Naive thymus-derived CD4-positive, alpha-beta T cell (primary cell): Measurements from ENCODE around the gene NDE1. TPM values are rescaled to one million over a fixed set of nuclear protein-coding genes. Genes with fewer than 3 reads are reported as not detected.
"Not testable (repeated sequence)": the region's sequence is repeated elsewhere in the genome, so short reads cannot be mapped to it uniquely, and the experiment has no call there.

Experiments
- ATAC-seq: fragments of 150-1000 bp; cut with Tn5 transposase; 2 replicates; pipeline ENCODE4 v1.10.0; 2021; ENCODE audit warnings: mild to moderate bottlenecking, moderate library complexity
- CTCF ChIA-PET: fragments of 350-600 bp; sonication (Branson Sonifier 250); formaldehyde crosslinking; loops from one replicate; lab custom pipeline; 2021; ENCODE audit warnings: antibody characterized with exemption; lab: Charles Lee
- POLR2A ChIA-PET: fragments of 350-600 bp; sonication (Branson Sonifier 250); formaldehyde crosslinking; loops from one replicate; lab custom pipeline; 2021; ENCODE audit warnings: antibody characterized with exemption, inconsistent platforms; lab: Charles Lee
- DNase-seq, 9 donors: peaks; one replicate each; pipeline versions ENCODE4 v3.0.0 to v3.0.0-alpha.2; 2020 to 2022; ENCODE audit warnings: mixed read lengths in 1 of 9
- H3K27ac ChIP-seq: one replicate; pipeline ENCODE4 v1.7.0; 2013; ENCODE audit warnings: mild to moderate bottlenecking, low read depth, low read length, moderate library complexity
- H3K27me3 ChIP-seq, 2 donors: one replicate each; pipeline ENCODE4 v1.7.0; 2013; ENCODE audit warnings: low read length in 2 of 2, mild to moderate bottlenecking in 2 of 2, moderate library complexity in 2 of 2; ENCODE audit not compliant: control insufficient read depth in 2 of 2, insufficient read depth in 2 of 2
- H3K36me3 ChIP-seq, 3 experiments: 1 replicate in 2 of 3; 2 replicates in 1 of 3; pipeline ENCODE4 v1.7.0; 2013; ENCODE audit warnings: low read length in 3 of 3, mild to moderate bottlenecking in 3 of 3, moderate library complexity in 1 of 3; ENCODE audit not compliant: insufficient read depth in 3 of 3, control insufficient read depth in 2 of 3
- H3K4me1 ChIP-seq, 2 donors: one replicate each; pipeline ENCODE4 v1.7.0; 2013; ENCODE audit warnings: low read length in 2 of 2, mild to moderate bottlenecking in 2 of 2, moderate library complexity in 1 of 2; ENCODE audit not compliant: control insufficient read depth in 2 of 2, insufficient read depth in 2 of 2
- H3K4me3 ChIP-seq: 2 replicates; pipeline ENCODE4 v1.7.0; 2013; ENCODE audit warnings: mild to moderate bottlenecking, low read length
- H3K9me3 ChIP-seq, 3 experiments: 1 replicate in 2 of 3; 2 replicates in 1 of 3; pipeline ENCODE4 v1.7.0; 2013; ENCODE audit warnings: low read length in 3 of 3; ENCODE audit not compliant: control insufficient read depth in 2 of 3
- H3K27ac Mint-ChIP-seq, 9 donors: one replicate each; pipeline ENCODE4 v1.8.0; 2020 to 2022; ENCODE audit warnings: mixed read lengths in 9 of 9, mild to moderate bottlenecking in 8 of 9, moderate library complexity in 5 of 9, inconsistent platforms in 2 of 9
- H3K27me3 Mint-ChIP-seq, 5 donors: one replicate each; pipeline ENCODE4 v1.8.0; 2021 to 2022; ENCODE audit warnings: mixed read lengths in 5 of 5, mild to moderate bottlenecking in 1 of 5
- H3K36me3 Mint-ChIP-seq, 5 donors: one replicate each; pipeline ENCODE4 v1.8.0; 2020 to 2022; ENCODE audit warnings: mixed read lengths in 5 of 5, mild to moderate bottlenecking in 3 of 5, inconsistent platforms in 1 of 5
- H3K4me1 Mint-ChIP-seq, 7 donors: one replicate each; pipeline ENCODE4 v1.8.0; 2020 to 2022; ENCODE audit warnings: mixed read lengths in 7 of 7, mild to moderate bottlenecking in 3 of 7, inconsistent platforms in 1 of 7
- H3K4me3 Mint-ChIP-seq, 10 donors: one replicate each; pipeline ENCODE4 v1.8.0; 2020 to 2022; ENCODE audit warnings: mild to moderate bottlenecking in 10 of 10, mixed read lengths in 10 of 10, moderate library complexity in 6 of 10, inconsistent platforms in 2 of 10
- H3K9me3 Mint-ChIP-seq, 11 donors: one replicate each; pipeline ENCODE4 v1.8.0; 2020 to 2022; ENCODE audit warnings: mixed read lengths in 11 of 11, mild to moderate bottlenecking in 4 of 11, inconsistent platforms in 1 of 11, moderate library complexity in 1 of 11
- intact Hi-C, 2 donors: fragments of 100-400 bp; cut with micrococcal nuclease; formaldehyde crosslinking; loops; one replicate each; pipeline ENCODE4 v1.15.1; 2023
- polyA plus RNA-seq, 2 donors: library from polyadenylated mRNA; unstranded; fragments of 300-500 nt; fragmentation: Illumina TruSeq; gene quantifications; one replicate each; pipeline ENCODE4 v1.2.3, GENCODE V29; 2021
- total RNA-seq, 6 experiments: library from RNA in 5 of 6; stranded (reverse) in 5 of 6; gene quantifications; 1 replicate in 5 of 6; 2 replicates in 1 of 6; pipeline ENCODE4 v1.2.3 and lab custom pipeline; 2021 to 2026

Gene NDE1
- total and polyA plus RNA-seq, 7 experiments from 2014 or later, result 34.9 to 128 (median 101) TPM

DNA sequence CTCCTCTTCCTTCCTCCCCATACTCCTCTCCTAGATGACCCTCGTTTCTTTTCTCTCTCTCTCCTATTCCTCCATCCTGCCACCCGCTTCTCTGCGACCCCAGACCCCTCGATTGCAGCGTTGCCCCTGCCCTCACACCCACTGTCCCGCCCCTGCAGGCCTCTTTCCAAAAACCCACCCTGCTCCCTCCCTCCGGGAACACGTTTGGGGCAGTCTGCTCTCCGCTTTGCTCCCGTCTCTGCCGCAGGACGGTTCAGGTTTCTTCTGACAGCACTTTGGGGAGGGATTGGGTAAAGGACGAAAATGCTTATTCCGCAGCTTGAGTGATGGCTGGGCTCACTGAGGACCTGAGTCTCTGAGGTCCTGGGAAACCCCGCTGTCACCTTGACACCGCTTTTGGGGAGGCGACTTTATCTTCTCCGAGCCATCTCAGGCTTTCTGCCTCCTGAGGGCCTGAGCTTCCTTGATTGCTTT is 690 bp downstream of the NDE1 start:
- H3K4me1 Mint-ChIP-seq, result peaks cover 10 to 37% (median 35%) of the 10 kb centered on the region in 7 donors

GRCh38 chr16:15652293-15653001 is 2.4 kb downstream of the NDE1 start:
- H3K9me3 Mint-ChIP-seq, result peaks cover 0 to 3% (median 0%) of the 10 kb centered on the region in 11 donors
- POLR2A ChIA-PET, result interaction anchor here (0.5 to 4.7 kb wide), 5 partner anchors 9 to 62 kb away, joined by 3 to 33 read pairs (median 6); partner anchors contain the start of gene MARF1
- Histone ChIP-seq H3K4me1 (peaks cover 7 to 14% of the 10 kb centered on the region in 2 donors), H3K36me3 (peaks cover 0 to 22% (median 0%) of the 10 kb centered on the region in 3 experiments), H3K27ac (peak overlapping the region; percentile 29), H3K9me3 (no peaks in the 10 kb centered on the region), H3K27me3 (no peaks in the 10 kb centered on the region), H3K4me3 (no peak overlapping the region)
- peaks cover 11 to 53% (median 41%) of the 10 kb centered on the region in 7 donors for H3K4me1 Mint-ChIP-seq
- ATAC-seq, result no peak
- intact Hi-C loops, result no loop called here
- peaks cover 0 to 17% (median 13%) of the 10 kb centered on the region in 5 donors for H3K36me3 Mint-ChIP-seq
- H3K27ac Mint-ChIP-seq, result peak overlapping the region in 8 of 9 donors; percentile 26 to 98 (median 74)
- peaks cover 0 to 2% (median 0%) of the 10 kb centered on the region in 5 donors for H3K27me3 Mint-ChIP-seq
- CTCF ChIA-PET, result interaction anchor here (2.8 kb wide), 1 partner anchor 10 kb away, joined by 7 read pairs; the partner anchor contains the start of gene MARF1
- no peak for DNase-seq
- H3K4me3 Mint-ChIP-seq, result peak overlapping the region; percentile 56 to 100 (median 99)

More for the DNA sequence above, 690 bp downstream of the NDE1 start:
- ATAC-seq (peak; percentile 39), DNase-seq (peak in 5 of 9 donors; percentile 6 to 63 (median 24))
- Histone ChIP-seq H3K4me1 (peaks cover 7 to 14% of the 10 kb centered on the region in 2 donors), H3K27ac (peak overlapping the region; percentile 98), H3K27me3 (no peaks in the 10 kb centered on the region), H3K4me3 (peak overlapping the region; percentile 84), H3K36me3 (peaks cover 0 to 22% (median 0%) of the 10 kb centered on the region in 3 experiments), H3K9me3 (no peaks in the 10 kb centered on the region)
- intact Hi-C loops, result loop anchor here (1.0 kb wide), 5 partner anchors 7 to 59 kb away; partner anchors contain the start of gene MARF1 (in 1 of the 2)
- ChIA-PET POLR2A (interaction anchor here (0.6 to 4.7 kb wide), 10 partner anchors 8 to 111 kb away, joined by 3 to 33 read pairs (median 4); partner anchors contain the start of gene MARF1), CTCF (interaction anchor here (0.9 kb wide), 1 partner anchor 10 kb away, joined by 6 read pairs; no protein-coding TSS in a partner anchor)
- H3K27me3 Mint-ChIP-seq, result peaks cover 0 to 2% (median 0%) of the 10 kb centered on the region in 5 donors
- peak overlapping the region; percentile 98 to 100 (median 99) for H3K4me3 Mint-ChIP-seq
- H3K36me3 Mint-ChIP-seq, result peaks cover 0 to 8% (median 6%) of the 10 kb centered on the region in 5 donors
- peaks cover 0 to 3% (median 0%) of the 10 kb centered on the region in 11 donors for H3K9me3 Mint-ChIP-seq
- H3K27ac Mint-ChIP-seq, result peak overlapping the region; percentile 93 to 99 (median 99)

DNA sequence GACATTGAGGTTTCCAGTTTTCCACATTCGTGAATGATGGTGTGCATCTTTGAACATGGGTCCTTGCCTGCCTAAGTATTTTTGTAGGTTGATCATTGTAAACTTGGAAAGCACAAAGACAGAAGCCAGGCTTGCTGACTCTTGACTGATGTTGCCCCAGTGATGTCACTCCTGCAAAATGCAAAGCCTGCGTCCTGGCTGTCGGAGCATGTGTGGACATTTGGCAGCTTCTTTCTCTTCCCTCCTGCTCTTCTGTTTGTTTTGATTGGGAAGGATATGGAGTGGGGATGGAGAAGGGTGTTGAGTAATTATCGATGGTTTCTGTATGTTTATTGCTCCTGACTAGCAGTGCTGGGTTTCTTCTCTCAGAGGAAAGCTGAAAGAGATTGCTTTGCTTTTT is 3.2 kb downstream of the NDE1 start:
- Mint-ChIP-seq H3K27ac (peak overlapping the region in 7 of 9 donors; percentile 55 to 98 (median 76)), H3K4me1 (peaks cover 16 to 60% (median 47%) of the 10 kb centered on the region in 7 donors), H3K9me3 (peaks cover 0 to 3% (median 0%) of the 10 kb centered on the region in 11 donors), H3K27me3 (peaks cover 0 to 2% (median 0%) of the 10 kb centered on the region in 5 donors), H3K4me3 (peak overlapping the region; percentile 16 to 100 (median 98)), H3K36me3 (peaks cover 0 to 22% (median 13%) of the 10 kb centered on the region in 5 donors)
- no peak overlapping the region for H3K4me3 ChIP-seq
- ChIA-PET POLR2A (interaction anchor here (0.5 to 4.7 kb wide), 5 partner anchors 10 to 53 kb away, joined by 3 to 33 read pairs (median 6); partner anchors contain the start of gene MARF1), CTCF (interaction anchor here (2.8 kb wide), 1 partner anchor 11 kb away, joined by 7 read pairs; the partner anchor contains the start of gene MARF1)
- DNase-seq, result no peak
- intact Hi-C loops, result no loop called here
- H3K4me1 ChIP-seq, result peaks cover 7 to 18% of the 10 kb centered on the region in 2 donors
- ATAC-seq, result no peak
- no peak overlapping the region for H3K27ac ChIP-seq
- H3K36me3 ChIP-seq, result peaks cover 0 to 22% (median 0%) of the 10 kb centered on the region in 3 experiments
- H3K27me3 ChIP-seq, result no peaks in the 10 kb centered on the region
- no peaks in the 10 kb centered on the region for H3K9me3 ChIP-seq

DNA sequence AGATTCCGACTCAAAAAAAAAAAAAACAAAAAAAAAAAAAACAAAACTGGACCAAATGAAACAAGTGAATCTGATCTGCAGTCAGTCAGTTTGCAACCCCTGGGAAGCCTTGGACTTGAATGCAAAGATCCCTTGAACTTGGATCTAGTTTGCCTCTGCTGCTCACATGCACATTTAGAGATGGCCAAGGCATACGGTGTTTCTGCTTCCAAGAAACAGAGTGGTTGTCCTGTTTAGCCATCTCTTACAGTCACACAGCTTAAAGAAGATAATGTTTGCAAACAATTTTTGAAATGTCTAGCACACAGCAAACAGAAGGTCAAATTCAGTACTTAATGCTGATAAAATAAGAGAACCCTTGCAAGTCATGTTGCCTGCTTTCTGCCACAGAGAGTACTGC is 4.5 kb downstream of the NDE1 start:
- DNase-seq, result no peak
- ATAC-seq, result no peak
- H3K4me3 ChIP-seq, result no peak overlapping the region
- no peak overlapping the region for H3K4me3 Mint-ChIP-seq
- peaks cover 0 to 2% (median 0%) of the 10 kb centered on the region in 5 donors for H3K27me3 Mint-ChIP-seq
- peaks cover 0 to 22% (median 0%) of the 10 kb centered on the region in 3 experiments for H3K36me3 ChIP-seq
- H3K27ac ChIP-seq, result no peak overlapping the region
- intact Hi-C loops, result no loop called here
- H3K4me1 Mint-ChIP-seq, result peaks cover 22 to 74% (median 55%) of the 10 kb centered on the region in 7 donors
- H3K27me3 ChIP-seq, result no peaks in the 10 kb centered on the region
- no peaks in the 10 kb centered on the region for H3K9me3 ChIP-seq
- H3K4me1 ChIP-seq, result peaks cover 12 to 22% of the 10 kb centered on the region in 2 donors
- ChIA-PET POLR2A (interaction anchor here (4.7 kb wide), 1 partner anchor 12 kb away, joined by 33 read pairs; the partner anchor contains the start of gene MARF1), CTCF (interaction anchor here (0.5 to 2.8 kb wide), 2 partner anchors 12 to 297 kb away, joined by 3 to 7 read pairs; partner anchors contain the start of gene MARF1)
- peaks cover 0 to 3% (median 0%) of the 10 kb centered on the region in 11 donors for H3K9me3 Mint-ChIP-seq
- H3K27ac Mint-ChIP-seq, result peak overlapping the region in 2 of 9 donors; percentile 38 to 63
- peaks cover 0 to 24% (median 13%) of the 10 kb centered on the region in 5 donors for H3K36me3 Mint-ChIP-seq

DNA sequence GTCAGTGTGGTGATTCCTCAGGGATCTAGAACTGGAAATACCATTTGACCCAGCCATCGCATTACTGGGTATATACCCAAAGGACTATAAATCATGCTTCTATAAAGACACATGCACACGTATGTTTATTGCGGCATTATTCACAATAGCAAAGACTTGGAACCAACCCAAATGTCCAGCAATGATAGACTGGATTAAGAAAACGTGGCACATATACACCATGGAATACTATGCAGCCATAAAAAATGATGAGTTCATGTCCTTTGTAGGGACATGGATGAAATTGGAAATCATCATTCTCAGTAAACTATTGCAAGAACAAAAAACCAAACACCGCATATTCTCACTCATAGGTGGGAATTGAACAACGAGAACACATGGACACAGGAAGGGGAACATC is 5.5 kb downstream of the NDE1 start:
- CTCF ChIA-PET, POLR2A ChIA-PET, ATAC-seq: not testable (repeated sequence)

DNA sequence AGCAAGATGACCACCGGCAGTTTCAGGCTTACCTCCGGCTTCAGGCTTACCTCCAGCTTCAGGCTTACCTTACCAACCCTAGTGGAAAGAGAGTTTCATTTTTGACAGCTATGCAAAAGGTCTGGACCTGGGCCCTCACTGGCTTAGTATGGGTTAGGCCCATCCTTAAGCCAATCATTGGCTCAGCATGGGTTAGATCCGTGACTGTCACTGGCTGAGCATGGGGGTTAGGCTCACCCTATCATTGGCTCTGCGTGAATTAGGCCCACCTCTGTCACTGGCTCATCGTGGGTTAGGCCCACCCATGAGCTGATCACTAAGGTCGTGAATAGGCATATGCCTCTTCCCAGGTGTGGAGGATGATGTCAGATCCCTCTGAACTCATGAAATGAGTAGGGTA is 8.1 kb downstream of the NDE1 start:
- ChIA-PET CTCF (interaction anchor here (0.8 kb wide), 1 partner anchor 13 kb away, joined by 4 read pairs; no protein-coding TSS in a partner anchor), POLR2A (interaction anchor here (0.8 to 5.4 kb wide), 5 partner anchors 10 to 22 kb away, joined by 3 to 49 read pairs (median 8); partner anchors contain the start of gene MARF1)
- ATAC-seq (no peak), DNase-seq (no peak)
- peaks cover 5 to 26% of the 10 kb centered on the region in 2 donors for H3K4me1 ChIP-seq
- Mint-ChIP-seq H3K4me1 (peaks cover 31 to 74% (median 66%) of the 10 kb centered on the region in 7 donors), H3K36me3 (peaks cover 6 to 33% (median 23%) of the 10 kb centered on the region in 5 donors), H3K27me3 (no peaks in the 10 kb centered on the region), H3K27ac (peak overlapping the region; percentile 77 to 93 (median 87)), H3K9me3 (no peaks in the 10 kb centered on the region), H3K4me3 (peak overlapping the region in 3 of 10 donors; percentile 13 to 55 (median 21))
- no peaks in the 10 kb centered on the region for H3K27me3 ChIP-seq
- peak overlapping the region; percentile 64 for H3K27ac ChIP-seq
- H3K36me3 ChIP-seq, result peaks cover 0 to 19% (median 0%) of the 10 kb centered on the region in 3 experiments
- no peaks in the 10 kb centered on the region for H3K9me3 ChIP-seq
- H3K4me3 ChIP-seq, result no peak overlapping the region
- intact Hi-C loops, result no loop called here

More for the DNA sequence above, 5.5 kb downstream of the NDE1 start:
- H3K27ac Mint-ChIP-seq, H3K27me3 ChIP-seq, DNase-seq, H3K4me3 Mint-ChIP-seq, H3K9me3 Mint-ChIP-seq, H3K4me3 ChIP-seq, H3K27ac ChIP-seq, intact Hi-C loops, H3K9me3 ChIP-seq, H3K27me3 Mint-ChIP-seq: not testable (repeated sequence)
- Mint-ChIP-seq H3K36me3 (peaks cover 2 to 26% (median 15%) of the 10 kb centered on the region in 5 donors), H3K4me1 (peaks cover 26 to 80% (median 59%) of the 10 kb centered on the region in 7 donors)
- Histone ChIP-seq H3K4me1 (peaks cover 12 to 30% of the 10 kb centered on the region in 2 donors), H3K36me3 (peaks cover 0 to 17% (median 0%) of the 10 kb centered on the region in 3 experiments)
